ENCODE results near the gene RPH3AL.
"Not testable (repeated sequence)": the region's sequence is repeated elsewhere in the genome, so short reads cannot be mapped to it uniquely, and the experiment has no call there.

RPH3AL gene

GRCh38 chr17:216625-217024 lies 136.0 kb downstream of the RPH3AL start:
- DNase-seq: no peak

- not testable (repeated sequence) for DNase-seq
These were observed 136.8 kb downstream of the RPH3AL start for GRCh38 chr17:215563-216478.

GRCh38 chr17:214881-215331 lies 137.7 kb downstream of the RPH3AL start:
- DNase-seq: peak; percentile 12

GRCh38 chr17:213286-214105 lies 139.1 kb downstream of the RPH3AL start:
- DNase-seq: peak; percentile 5

- DNase-seq: no peak
These were observed 142.2 kb downstream of the RPH3AL start for GRCh38 chr17:210402-210801.

GRCh38 chr17:208429-208828 lies 144.2 kb downstream of the RPH3AL start:
- DNase-seq: peak; percentile 7

GRCh38 chr17:207775-208174 lies 144.8 kb downstream of the RPH3AL start:
- peak; percentile 4 for DNase-seq

GRCh38 chr17:206941-207560 lies 145.6 kb downstream of the RPH3AL start:
- peak; percentile 15 for DNase-seq

GRCh38 chr17:206484-206883 lies 146.1 kb downstream of the RPH3AL start:
- DNase-seq: not testable (repeated sequence)

GRCh38 chr17:205817-206216 lies 146.8 kb downstream of the RPH3AL start:
- peak; percentile 3 for DNase-seq

- peak; percentile 2 for DNase-seq
These were observed 147.4 kb downstream of the RPH3AL start for GRCh38 chr17:205148-205669.

- DNase-seq: peak; percentile 11
These were observed 148.0 kb downstream of the RPH3AL start for GRCh38 chr17:204427-205147.

- no peak for DNase-seq
These were observed 150.1 kb downstream of the RPH3AL start for GRCh38 chr17:202501-202951.

- DNase-seq: not testable (repeated sequence)
These were observed 150.9 kb downstream of the RPH3AL start for GRCh38 chr17:201736-202135.

- DNase-seq: not testable (repeated sequence)
These were observed 151.3 kb downstream of the RPH3AL start for GRCh38 chr17:201257-201656.

GRCh38 chr17:200586-200985 lies 152.0 kb downstream of the RPH3AL start:
- no peak for DNase-seq

- no peak for DNase-seq
These were observed 152.6 kb downstream of the RPH3AL start for GRCh38 chr17:199806-200545.

- DNase-seq: no peak
These were observed 153.4 kb downstream of the RPH3AL start for GRCh38 chr17:199191-199604.

GRCh38 chr17:198225-198624 lies 154.4 kb downstream of the RPH3AL start:
- DNase-seq: not testable (repeated sequence)

GRCh38 chr17:197352-197751 lies 155.3 kb downstream of the RPH3AL start:
- no peak for DNase-seq
